ENCODE results near the gene IRAK1. TPM values are rescaled to one million over a fixed set of nuclear protein-coding genes. Genes with fewer than 3 reads are reported as not detected.

IRAK1 gene
- total and polyA plus RNA-seq, 2 of the 8 experiments (the other 6 are each of a cell fraction or from before 2014, with no cell fraction given) = 26.6 to 41.7 TPM

- POLR2A ChIA-PET (ENCODE audit: partially characterized antibody) = no interaction called here
- Histone ChIP-seq H3K18ac (ENCODE audit: extremely low read depth, low read length) (no peak overlapping the region), H3K27me3 (replicated peaks in 1 of 4; ENCODE audit: control insufficient read depth in 3 of 4, extremely low read depth in 1 of 4, insufficient read depth in 3 of 4, low read length in 3 of 4) (no peaks in the 10 kb centered on the region), H2AK5ac (ENCODE audit: low read depth, low read length) (no peak overlapping the region), H3K4me2 (ENCODE audit: insufficient read depth in 1 of 2, low read depth in 2 of 2, low read length in 2 of 2) (no peak overlapping the region), H4K8ac (ENCODE audit: extremely low read depth, insufficient read depth, low read length) (no peak overlapping the region), H3K9ac (replicated peaks in 1 of 4; ENCODE audit: extremely low read depth in 1 of 4, low read depth in 3 of 4, low read length in 3 of 4) (no peak overlapping the region), H2BK120ac (replicated peaks; ENCODE audit: low read depth, low read length) (no peak overlapping the region), H3K23ac (ENCODE audit: insufficient read length) (no peak overlapping the region), H4K5ac (ENCODE audit: insufficient read length, low read depth, low read length) (no peak overlapping the region), H3K4ac (replicated peaks; ENCODE audit: insufficient read length, low read depth, low read length) (no peak overlapping the region), H3K4me3 (ENCODE audit: extremely low read depth in 1 of 4, insufficient read depth in 2 of 4, low read depth in 3 of 4, low read length in 4 of 4) (no peak overlapping the region), H2BK5ac (ENCODE audit: low read depth, low read length) (no peak overlapping the region), H4K91ac (replicated peaks; ENCODE audit: insufficient read length, low read length) (no peak overlapping the region), H3K56ac (replicated peaks; ENCODE audit: insufficient read length, low read depth, low read length) (no peak overlapping the region), H2BK15ac (ENCODE audit: low read length) (no peak overlapping the region), H3K79me2 (ENCODE audit: control insufficient read depth in 1 of 2, insufficient read depth in 2 of 2, low read length in 2 of 2) (peaks cover 0 to 30% of the 10 kb centered on the region in 2 experiments; a peak in 2 of 4 replicates), H3K79me1 (ENCODE audit: low read depth, low read length) (peaks cover 4% of the 10 kb centered on the region; the same call in 1 of the 2 replicates), H3K36me3 (ENCODE audit: control insufficient read depth in 2 of 4, insufficient read depth in 4 of 4, low read length in 3 of 4) (no peaks in the 10 kb centered on the region; a peak in 3 of 8 replicates), H2AFZ (ENCODE audit: low read length) (no peak overlapping the region), H3K14ac (ENCODE audit: insufficient read length) (no peak overlapping the region), H2BK20ac (ENCODE audit: low read length) (no peak overlapping the region), H3K9me3 (ENCODE audit: insufficient read depth in 2 of 2, low read depth in 1 of 2, low read length in 1 of 2) (no peaks in the 10 kb centered on the region), H3K4me1 (replicated peaks in 1 of 4; ENCODE audit: control insufficient read depth in 3 of 4, insufficient read depth in 4 of 4, low read length in 3 of 4) (no peaks in the 10 kb centered on the region), H2BK12ac (ENCODE audit: low read depth, low read length) (no peak overlapping the region), H3K27ac (ENCODE audit: low read depth, low read length) (no peak overlapping the region), H3K23me2 (ENCODE audit: low read depth, low read length) (no peaks in the 10 kb centered on the region), H4K20me1 (replicated peaks in 1 of 2; ENCODE audit: control insufficient read depth in 1 of 2, insufficient read depth in 2 of 2, low read length in 2 of 2) (peaks cover 3 to 9% of the 10 kb centered on the region in 2 experiments)
- DNase-seq (ENCODE audit: low read depth in 1 of 2, low spot score in 2 of 2) (no peak), FAIRE-seq (no peak)
- WGBS, 2 experiments (ENCODE audit: extremely low coverage in 1 of 2, insufficient coverage in 1 of 2, insufficient read length in 1 of 2, insufficient replicate concordance in 2 of 2, low coverage in 1 of 2, low lambda C conversion rate in 2 of 2, missing lambda C conversion rate in 1 of 2) = 100% methylated on average over 1 of the region's 1 CpG; no CpG with 5 or more reads in 1 of the 2 experiments
- CTCF ChIA-PET (ENCODE audit: partially characterized antibody) = no interaction called here
- TF ChIP-seq CBX8 (IDR thresholded peaks at IDR 0.05; ENCODE audit: borderline replicate concordance, low read depth, low read length) (no peak), TCF12 (IDR thresholded peaks at IDR 0.05; ENCODE audit: low read depth, low read length) (no peak), SP2 (IDR thresholded peaks at IDR 0.05; ENCODE audit: low read length) (no peak), SRF (IDR thresholded peaks at IDR 0.05; ENCODE audit: low read depth, low read length) (no peak), SIN3A (conservative IDR thresholded peaks at IDR 0.05 in 1 of 2, IDR thresholded peaks at IDR 0.05 in 1 of 2; ENCODE audit: low read depth in 1 of 2, low read length in 2 of 2) (no peak), HDAC2 (IDR thresholded peaks at IDR 0.05; ENCODE audit: borderline replicate concordance in 1 of 2, low read depth in 2 of 2, low read length in 2 of 2) (no peak), BACH1 (IDR thresholded peaks at IDR 0.05; ENCODE audit: low read length) (no peak), KDM4A (IDR thresholded peaks at IDR 0.05; ENCODE audit: low read depth, low read length, severe bottlenecking) (no peak), USF2 (IDR thresholded peaks at IDR 0.05; ENCODE audit: low read length) (no peak)
Measured at GRCh38 chrX:154057791-154058190, 38.1 kb upstream of the IRAK1 start.
